ENCODE measurements around the gene MIEF1. TPM values are rescaled to one million over a fixed set of nuclear protein-coding genes. Genes with fewer than 3 reads are reported as not detected.

Gene MIEF1
- total and polyA plus RNA-seq, 2 experiments from 2014 or later: 13.2 to 40.1 TPM

DNA sequence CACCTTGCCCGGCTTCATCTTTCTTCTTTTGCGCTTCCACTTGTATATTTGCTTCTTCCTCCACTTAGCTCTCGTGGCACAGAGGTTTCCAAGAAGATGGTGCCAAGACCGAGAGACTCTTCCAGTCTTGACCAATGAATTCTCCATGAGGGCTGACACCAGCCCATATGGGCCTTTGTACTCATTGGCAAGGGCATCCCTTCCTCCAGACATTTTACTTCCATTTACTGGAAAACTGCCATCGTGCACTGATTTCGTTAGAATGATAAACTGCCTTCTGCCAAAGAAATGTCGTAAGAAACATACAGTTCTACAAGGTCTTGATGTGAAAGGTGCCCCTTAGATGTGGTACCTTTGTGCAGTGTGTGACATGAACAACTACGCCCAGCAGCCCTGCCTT lies 4.7 kb upstream of the MIEF1 start:
- H3K79me2 ChIP-seq (replicated peaks; ENCODE audit: insufficient read depth): no peaks in the 10 kb centered on the region
- no peak for TF ChIP-seq CREB1 (CRISPR knock-in tag; IDR thresholded peaks at IDR 0.05; ENCODE audit: low read depth)
- TF ChIP-seq EZH2 (IDR thresholded peaks at IDR 0.05; ENCODE audit: low read depth, unreplicated experiment): no peak
- TF ChIP-seq, protein P1, sequence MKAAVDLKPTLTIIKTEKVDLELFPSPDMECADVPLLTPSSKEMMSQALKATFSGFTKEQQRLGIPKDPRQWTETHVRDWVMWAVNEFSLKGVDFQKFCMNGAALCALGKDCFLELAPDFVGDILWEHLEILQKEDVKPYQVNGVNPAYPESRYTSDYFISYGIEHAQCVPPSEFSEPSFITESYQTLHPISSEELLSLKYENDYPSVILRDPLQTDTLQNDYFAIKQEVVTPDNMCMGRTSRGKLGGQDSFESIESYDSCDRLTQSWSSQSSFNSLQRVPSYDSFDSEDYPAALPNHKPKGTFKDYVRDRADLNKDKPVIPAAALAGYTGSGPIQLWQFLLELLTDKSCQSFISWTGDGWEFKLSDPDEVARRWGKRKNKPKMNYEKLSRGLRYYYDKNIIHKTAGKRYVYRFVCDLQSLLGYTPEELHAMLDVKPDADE (IDR thresholded peaks at IDR 0.05): no peak
- TF ChIP-seq ZNF331 (CRISPR knock-in tag; IDR thresholded peaks at IDR 0.05; ENCODE audit: low read depth): no peak
- no peak for TF ChIP-seq JUNB (IDR thresholded peaks at IDR 0.05; ENCODE audit: unreplicated experiment)
- no peak for TF ChIP-seq ZNF114 (CRISPR knock-in tag; IDR thresholded peaks at IDR 0.05)
- TF ChIP-seq STAT1 (IDR thresholded peaks at IDR 0.05; ENCODE audit: unreplicated experiment): no peak
- TF ChIP-seq REST (IDR thresholded peaks at IDR 0.05; ENCODE audit: unreplicated experiment): no peak
- no peak for TF ChIP-seq EZH2phosphoT487 (IDR thresholded peaks at IDR 0.05; ENCODE audit: unreplicated experiment)
- no peak for TF ChIP-seq NANOG (IDR thresholded peaks at IDR 0.05; ENCODE audit: borderline replicate concordance)
- no peak for TF ChIP-seq ZNF462 (CRISPR knock-in tag; IDR thresholded peaks at IDR 0.05)
- no peak for TF ChIP-seq POLR2AphosphoS5 (IDR thresholded peaks at IDR 0.05; ENCODE audit: low read depth)
- TF ChIP-seq CTCF (conservative IDR thresholded peaks at IDR 0.05; ENCODE audit: low read depth in 2 of 2): no peak
- no peak overlapping the region for H3K4me2 ChIP-seq
- Mint-ChIP-seq H3K36me3 (ENCODE audit: low read depth) (no peaks in the 10 kb centered on the region), H3K27ac (no peak overlapping the region), H3K27me3 (ENCODE audit: insufficient read depth, low read depth, poor library complexity) (peaks cover 48% of the 10 kb centered on the region), H3K9me3 (no peaks in the 10 kb centered on the region; the same call in none of the 3 replicates), H3K4me1 (peaks cover 4% of the 10 kb centered on the region), H3K4me3 (no peak overlapping the region)
- peaks cover 5% of the 10 kb centered on the region; the same call in 1 of the 2 replicates for H3K4me1 ChIP-seq (ENCODE audit: insufficient read depth)
- no peak overlapping the region for H2AFZ ChIP-seq
- no peak overlapping the region for H3K27ac ChIP-seq (ENCODE audit: low read depth)
- no peak overlapping the region for H3K4me3 ChIP-seq
- H4K20me1 ChIP-seq (replicated peaks; ENCODE audit: insufficient read depth): 0 out of 2 replicates have a peak, but pooled peaks cover 3% of the 10 kb centered on the region
- H3K36me3 ChIP-seq (ENCODE audit: insufficient read depth): no peaks in the 10 kb centered on the region
- no peak for ATAC-seq
- no peaks in the 10 kb centered on the region for H3K9me2 ChIP-seq (ENCODE audit: insufficient read depth)
- H3K27me3 ChIP-seq (ENCODE audit: insufficient read depth): peaks cover 12% of the 10 kb centered on the region
- no peak for DNase-seq (ENCODE audit: low spot score)
- H3F3A ChIP-seq (replicated peaks; ENCODE audit: low read depth): peaks cover 5% of the 10 kb centered on the region; the same call in 1 of the 2 replicates

All from GM23338 (cell line).